Measurements from ENCODE around the gene KLHL22.
"Not testable (repeated sequence)": the region's sequence is repeated elsewhere in the genome, so short reads cannot be mapped to it uniquely, and the experiment has no call there.

Gene KLHL22

DNA sequence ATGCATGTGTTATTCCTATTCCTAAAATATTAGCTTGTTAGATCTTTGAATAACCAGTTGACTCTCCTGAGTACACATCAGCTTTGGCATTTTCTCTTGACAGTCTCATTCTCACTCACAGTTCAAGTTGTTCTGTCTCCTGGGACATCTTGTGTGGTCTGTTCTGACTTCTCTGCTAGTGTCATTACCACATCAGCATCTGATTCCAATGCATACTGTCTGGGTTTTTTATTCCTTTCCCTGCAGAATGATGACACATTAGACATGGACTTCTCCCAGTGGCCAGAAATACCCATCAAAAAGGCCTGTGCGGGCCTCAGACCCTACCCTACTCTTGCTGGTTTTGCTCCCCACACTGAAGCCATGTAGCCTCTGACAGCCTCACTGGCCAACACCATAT lies 99.0 kb downstream of the KLHL22 start:
- DNase-seq, result no peak

- DNase-seq, result no peak
Measured at GRCh38 chr22:20395907-20396287, 99.7 kb downstream of the KLHL22 start.

DNA sequence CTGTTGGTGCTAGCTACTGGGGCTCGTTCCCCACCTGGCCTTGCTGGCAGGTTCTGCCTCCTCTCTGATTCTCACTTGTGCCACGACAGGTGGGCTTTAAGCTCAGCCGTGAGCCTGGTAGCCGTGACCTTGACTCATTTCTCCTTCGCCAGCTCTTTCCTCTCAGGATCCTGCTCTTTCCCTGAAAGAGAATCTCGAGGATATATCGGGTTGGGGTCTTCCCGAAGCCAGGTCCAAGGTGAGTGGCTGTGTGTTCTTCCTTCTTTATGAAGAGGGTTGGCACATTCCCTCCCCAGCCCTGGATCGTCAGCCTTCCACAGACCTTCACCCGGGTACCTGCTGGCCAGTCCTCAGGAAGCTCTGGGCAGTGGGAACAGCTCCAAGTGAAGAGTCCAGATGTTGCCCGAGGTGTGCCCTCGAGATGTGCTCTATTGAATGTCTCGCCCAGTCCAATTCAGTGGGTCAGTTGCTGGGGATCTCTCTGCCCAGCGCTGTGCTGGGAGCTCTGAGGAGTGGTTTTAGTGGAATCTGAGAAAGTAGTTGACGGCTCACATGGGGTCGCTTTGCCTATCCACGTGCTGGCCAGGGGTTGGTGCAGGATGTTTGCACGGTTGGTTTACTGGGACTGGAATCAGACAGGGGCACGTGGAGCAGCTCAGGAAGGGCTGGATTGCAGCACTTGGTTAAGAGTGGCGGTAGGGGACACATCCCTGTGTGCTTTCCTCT lies 100.3 kb downstream of the KLHL22 start:
- no peak for DNase-seq

- DNase-seq, result peak; percentile 52 to 79 (median 64)
Measured at GRCh38 chr22:20393705-20394476, 101.7 kb downstream of the KLHL22 start, which contains the start of gene ZNF74. Gene ZNF74, plus strand, starts transcription at chr22:20394151. Its CDS starts 478 bp downstream, at chr22:20394629.

DNA sequence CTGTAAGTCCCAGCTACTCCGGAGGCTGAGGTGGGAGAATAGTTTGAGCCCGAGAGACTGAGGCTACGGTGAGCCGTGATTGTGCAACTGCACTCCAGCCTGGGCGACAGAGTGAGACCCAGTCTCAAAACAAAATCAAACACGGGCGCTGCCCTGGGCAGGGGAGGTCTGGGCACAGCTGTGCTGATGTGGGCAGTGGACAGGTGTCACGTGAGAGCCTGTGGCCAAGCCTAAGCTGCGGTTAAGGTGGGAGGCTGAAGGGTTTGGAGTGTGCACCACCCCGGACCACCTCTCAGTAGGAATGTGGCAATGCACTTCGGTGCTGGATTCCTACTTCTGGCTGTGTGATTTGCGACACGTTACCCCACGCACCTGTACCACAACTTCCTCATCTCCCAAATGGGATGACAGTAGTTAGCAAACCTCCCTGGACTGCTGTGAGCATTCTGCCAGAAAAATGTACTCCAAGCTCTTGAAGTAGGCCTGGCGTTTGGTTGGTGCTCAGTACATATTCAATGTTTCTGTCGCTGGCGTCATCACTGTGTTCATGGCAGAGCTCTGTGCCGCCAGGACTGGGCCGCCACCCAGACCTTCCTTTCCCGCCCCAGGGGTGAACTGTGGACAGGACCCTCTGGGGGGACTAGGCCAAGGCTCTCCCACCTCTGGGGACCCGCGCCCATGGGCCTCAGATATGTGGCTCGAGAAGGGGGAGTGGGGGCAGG lies 102.5 kb downstream of the KLHL22 start:
- DNase-seq, result no peak

DNA sequence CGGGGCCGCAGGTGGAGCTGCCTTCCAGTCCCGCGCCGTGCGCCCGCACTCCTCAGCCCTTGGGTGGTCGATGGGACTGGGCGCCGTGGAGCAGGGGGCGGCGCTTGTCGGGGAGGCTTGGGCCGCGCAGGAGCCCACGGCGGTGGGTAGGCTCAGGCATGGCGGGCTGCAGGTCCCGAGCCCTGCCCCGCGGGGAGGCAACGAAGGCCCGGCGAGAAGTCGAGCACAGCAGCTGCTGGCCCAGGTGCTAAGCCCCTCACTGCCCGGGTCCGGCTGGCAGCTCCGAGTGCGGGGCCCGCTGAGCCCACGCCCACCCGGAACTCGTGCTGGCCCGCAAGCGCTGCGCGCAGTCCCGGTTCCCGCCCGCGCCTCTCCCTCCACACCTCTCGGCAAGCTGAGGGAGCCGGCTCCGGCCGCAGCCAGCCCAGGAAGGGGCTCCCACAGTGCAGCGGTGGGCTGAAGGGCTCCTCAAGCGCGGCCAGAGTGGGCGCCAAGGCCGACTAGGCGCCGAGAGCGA lies 103.2 kb downstream of the KLHL22 start:
- DNase-seq, result not testable (repeated sequence)

Measured in activated naive CD4-positive, alpha-beta T cell (primary cell).